NCI-H2107 (cell line): ENCODE data around the gene FBXO15.

Experiments
- DNase-seq: peaks from one replicate; lab custom pipeline; 2025; lab: John Stamatoyannopoulos, UW

Gene FBXO15

DNA sequence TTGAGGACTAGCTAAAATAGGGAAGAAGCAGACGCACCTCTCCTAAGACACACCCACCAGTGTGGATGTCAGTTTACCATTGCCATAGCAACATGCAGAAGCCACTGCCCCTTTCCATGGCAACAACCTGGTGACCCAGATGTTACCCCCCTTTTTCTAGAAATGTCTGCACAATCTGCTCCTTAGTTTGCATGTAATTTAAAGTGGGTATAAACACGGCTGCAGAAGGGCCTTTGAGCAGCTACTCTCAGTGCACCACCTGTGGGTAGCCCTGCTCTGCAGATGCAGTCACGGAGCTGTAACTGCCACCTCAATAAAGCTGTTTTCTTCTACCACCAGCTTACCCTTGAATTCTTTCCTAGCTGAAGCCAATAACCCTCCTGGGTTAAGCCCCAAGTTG, 87.1 kb downstream of the FBXO15 start:
- no peak for DNase-seq

- DNase-seq = no peak
These were observed 96.8 kb downstream of the FBXO15 start for GRCh38 chr18:74050807-74051206.

DNA sequence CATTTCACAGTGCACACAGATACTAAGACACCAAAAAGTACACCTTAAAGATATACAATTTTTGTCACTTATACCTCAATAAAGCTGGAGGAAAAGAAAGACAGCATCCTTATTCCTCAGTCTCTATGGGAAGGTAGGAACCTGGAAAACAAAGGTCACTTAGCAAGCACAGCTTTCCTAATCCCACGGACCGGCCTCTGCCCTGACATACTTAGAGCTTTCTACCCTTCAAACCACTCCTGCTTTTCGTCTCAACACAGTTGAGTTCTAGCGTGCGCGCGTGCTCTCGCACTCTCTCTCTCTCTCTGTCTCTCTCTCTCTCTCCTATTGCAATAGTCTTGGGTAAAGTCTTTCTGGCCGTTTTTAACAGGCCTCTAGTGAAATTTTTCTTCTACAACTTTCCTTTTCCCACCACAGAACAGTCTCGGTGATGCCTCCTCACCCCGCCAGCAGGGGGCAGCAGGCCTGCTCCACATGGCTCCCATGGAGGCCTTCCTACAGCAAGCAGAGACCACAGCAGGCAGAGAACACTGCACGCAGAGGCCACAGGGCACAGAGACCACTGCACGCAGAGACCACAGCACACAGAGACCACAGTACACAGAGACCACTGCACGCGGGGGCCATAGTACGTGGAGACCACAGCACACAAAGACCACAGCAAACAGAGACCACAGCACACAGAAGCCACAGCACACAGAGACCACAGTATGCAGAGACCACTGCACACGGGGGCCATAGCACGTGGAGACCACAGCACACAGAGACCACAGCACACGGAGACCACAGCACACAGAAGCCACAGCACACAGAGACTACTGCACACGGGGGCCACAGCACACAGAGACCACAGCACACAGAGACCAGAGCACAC, 106.9 kb downstream of the FBXO15 start:
- DNase-seq = peak; percentile 9

GRCh38 chr18:74040008-74040407, 107.6 kb downstream of the FBXO15 start:
- DNase-seq = no peak

DNA sequence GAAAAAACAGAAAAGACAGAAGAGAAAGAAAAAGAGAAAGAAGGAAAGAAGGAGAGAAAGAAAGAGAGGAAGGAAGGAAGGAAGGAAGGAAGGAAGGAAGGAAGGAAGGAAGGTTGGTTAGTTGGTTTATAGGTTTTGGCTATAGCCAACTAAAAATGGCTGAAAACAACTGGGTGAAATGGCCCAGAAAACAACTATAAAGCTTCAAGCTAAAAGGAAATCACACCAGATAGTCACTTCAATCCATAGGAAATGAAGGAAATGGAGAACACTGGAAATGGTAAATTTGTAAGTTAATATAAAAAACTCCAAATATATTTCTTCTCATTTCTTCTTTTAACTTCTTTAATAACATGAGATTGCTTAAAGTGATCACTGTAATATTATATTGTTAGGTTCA, 118.5 kb downstream of the FBXO15 start:
- no peak for DNase-seq
